GM18868 (cell line): ENCODE measurements around the gene BIRC7.
"Not testable (repeated sequence)": the region's sequence is repeated elsewhere in the genome, so short reads cannot be mapped to it uniquely, and the experiment has no call there.

Experiments used
- ATAC-seq: cut with Tn5 transposase; IDR thresholded peaks from one replicate; pipeline ENCODE4 v1.9.1; 2021; ENCODE audit warnings: mild to moderate bottlenecking, moderate library complexity; ENCODE audit not compliant: unreplicated experiment

Gene BIRC7

DNA sequence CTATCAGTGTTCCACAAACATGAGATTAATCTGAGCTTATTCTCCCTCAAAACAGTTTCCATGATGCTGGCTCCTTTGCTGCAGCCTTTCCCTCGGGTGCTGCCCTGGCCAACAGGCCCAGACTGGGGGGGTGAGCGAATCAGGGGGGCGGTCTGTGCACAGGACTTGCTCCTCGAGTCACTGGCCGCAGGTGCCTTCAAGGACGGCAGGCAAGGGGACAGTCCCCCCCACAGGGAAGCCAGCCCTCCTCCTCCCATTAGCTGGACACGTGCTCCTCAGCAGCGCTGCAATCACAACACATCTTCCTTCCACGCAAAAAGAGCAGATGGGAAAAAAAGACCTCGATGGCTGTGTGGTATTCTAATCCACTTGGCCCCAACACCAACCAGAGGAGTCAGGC is 29.8 kb upstream of the BIRC7 start:
- no peak for ATAC-seq

DNA sequence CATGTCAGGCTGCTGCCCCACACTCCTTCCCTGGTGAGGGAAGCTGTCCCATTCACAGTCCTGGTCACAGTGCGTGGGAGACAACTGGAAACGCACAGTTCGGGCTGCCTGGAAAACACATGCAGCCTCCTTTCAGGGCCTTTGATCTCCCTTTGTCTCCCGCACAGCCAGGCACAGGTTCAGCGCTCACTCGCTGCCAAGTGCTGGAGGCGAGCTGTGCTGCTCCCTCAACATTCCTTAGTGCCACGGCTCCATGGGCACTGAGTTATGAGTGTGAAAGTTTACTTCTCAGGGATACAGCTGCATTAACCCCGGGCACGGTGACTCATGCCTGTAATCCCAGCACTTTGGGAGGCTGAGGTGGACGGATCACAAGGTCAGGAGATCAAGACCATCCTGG is 28.8 kb upstream of the BIRC7 start:
- ATAC-seq = no peak

DNA sequence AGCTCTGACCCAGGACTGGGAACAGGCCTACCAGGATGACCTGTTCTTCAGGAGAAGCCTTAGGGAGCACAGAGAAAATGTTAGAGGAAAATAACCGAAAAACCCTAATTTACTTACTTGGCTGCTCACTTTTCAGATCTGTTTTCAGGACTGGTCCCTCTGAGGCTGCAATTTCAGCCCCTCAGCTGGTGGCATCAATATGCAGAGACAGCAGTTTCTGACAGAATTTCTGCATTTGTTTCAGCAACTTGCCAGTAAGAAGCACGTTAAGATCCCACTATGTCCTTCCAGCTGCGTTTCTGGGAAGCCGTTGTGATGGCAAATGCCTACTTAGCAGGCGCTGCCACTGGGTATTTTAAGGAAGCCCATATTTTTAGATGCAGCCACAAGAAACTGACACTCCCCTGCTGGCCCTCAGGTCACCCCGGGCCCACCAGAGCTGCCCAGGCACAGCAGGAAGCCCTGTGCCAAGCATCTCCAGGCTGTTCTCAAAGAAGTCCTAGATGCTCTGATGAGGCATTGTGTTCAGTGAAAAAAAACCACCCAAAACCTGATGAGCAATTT is 27.3 kb upstream of the BIRC7 start:
- no peak for ATAC-seq

DNA sequence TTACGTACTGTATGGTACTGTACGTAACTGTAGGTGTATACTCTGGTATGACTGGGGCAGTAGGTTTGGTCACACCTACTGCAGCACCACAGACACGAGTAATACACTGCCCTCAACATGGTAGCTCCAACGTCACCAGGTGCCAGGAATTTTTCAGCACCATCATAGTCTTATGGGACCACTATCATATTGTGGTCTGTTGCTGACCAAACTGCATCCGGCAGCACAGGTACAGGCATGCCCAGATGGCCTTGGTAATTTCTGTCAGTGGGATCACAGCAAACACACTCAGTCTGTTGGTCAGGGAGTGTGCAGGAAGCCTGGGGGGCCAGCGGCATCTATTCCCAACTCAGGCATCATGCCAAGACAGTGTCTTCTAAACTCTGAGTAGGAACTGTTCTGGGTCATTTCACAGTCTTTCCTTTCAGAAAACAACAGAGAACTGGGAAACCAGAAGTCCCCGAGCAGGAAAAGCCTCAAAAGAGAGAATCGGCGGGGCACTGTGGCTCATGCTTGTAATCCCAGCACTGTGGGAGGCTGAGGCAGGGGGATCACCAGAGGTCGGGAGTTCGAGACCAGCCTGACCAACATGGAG is 25.6 kb upstream of the BIRC7 start:
- ATAC-seq = no peak

DNA sequence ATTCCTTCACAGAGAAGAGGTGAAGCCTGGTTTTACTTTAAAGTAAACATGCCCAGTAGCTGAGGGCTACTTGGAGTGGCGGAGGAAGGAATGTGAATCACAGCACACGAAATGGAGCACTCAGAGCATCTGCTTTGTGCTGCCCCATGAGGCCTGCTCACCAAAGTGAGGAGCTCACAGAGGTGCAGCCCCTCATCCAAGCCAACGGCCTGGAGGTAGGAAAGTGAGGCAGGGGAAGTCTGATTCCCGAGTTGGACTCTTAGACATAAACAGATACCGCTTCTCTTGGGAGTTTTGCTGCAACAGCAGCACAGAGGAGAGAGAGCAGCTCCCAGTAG is 23.3 kb upstream of the BIRC7 start:
- ATAC-seq = no peak

DNA sequence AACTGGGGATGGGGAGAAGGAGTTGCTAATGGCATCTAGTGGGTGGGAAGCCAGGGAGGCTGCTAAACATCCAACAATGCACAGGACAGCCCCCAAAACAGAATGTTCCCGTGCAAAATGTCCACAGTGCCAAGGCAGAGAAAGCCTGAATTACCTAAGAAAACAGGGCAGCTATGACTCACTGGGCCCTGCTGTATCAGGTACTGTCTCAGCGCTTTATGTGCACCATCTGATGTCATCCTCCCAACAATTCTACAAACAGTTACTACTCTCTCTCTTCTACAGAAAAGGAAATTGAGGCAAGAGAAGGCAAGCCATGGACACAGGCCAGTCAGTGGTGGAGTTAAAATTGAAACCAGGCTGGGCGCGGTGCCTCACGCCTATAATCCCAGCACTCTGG is 22.9 kb upstream of the BIRC7 start:
- ATAC-seq = no peak

DNA sequence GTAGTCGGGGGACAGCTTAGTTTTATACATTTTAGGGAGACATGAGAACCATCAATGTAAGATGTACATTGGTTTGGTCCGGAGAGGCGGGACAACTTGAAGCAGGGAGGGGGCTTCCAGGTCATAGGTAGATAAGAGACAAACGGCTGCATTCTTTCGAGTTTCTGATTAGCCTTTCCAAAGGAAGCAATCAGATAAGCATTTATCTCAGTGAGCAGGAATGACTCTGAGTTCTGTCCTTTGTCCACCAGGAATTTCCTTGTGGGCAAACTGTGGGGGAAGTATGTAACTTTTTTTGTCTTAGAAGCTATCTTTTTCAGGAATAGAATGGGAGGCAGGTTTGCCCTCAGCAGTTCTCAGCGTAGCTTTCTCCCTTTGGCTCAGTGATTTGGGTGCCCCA is 21.2 kb upstream of the BIRC7 start:
- no peak for ATAC-seq

DNA sequence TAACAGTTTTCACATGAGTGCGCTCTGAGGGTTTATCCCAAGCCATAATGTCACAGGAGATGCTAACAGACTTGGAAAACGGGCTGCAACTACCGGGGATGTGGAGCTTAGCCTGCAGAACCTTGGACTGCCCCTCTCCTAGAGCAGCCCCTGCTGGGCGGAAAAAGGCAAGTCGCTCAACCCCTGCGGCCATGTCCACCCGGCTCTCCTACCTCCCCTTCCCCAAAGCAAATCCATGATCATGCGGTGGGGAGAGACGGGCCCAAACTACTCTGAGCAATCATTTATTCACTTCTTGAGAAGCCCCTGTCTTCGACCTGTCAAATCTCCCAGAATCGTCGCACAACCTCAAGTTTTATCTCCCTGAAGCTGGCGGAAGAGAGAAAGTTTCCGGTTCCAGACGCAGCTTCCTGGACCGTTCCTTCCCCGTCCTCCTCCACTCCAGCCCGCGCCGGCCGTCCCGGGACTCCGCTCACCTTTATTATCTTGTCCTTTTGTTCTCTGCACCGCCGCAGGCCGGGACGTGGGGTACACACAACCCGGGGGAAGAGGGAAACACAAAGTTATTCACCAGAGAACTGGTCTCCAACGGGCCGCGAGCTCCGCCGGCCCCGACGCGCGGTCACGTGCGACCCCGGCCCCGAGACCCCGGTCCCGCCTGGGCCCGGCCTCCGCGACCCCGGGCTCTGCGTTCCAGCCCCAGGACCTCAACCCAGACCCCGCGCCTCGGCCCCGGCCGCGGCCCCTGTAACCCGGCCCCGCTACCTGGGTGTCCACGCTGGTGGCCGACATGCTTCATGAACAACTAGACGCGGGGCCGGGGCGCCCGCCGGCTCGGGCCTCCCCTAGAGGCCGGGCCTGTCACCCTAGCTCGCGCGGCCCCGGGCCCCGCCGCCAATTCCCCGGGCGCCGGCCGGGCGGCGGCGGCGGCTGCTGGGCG is 20.3 kb upstream of the BIRC7 start:
- ATAC-seq = peak; percentile 6

DNA sequence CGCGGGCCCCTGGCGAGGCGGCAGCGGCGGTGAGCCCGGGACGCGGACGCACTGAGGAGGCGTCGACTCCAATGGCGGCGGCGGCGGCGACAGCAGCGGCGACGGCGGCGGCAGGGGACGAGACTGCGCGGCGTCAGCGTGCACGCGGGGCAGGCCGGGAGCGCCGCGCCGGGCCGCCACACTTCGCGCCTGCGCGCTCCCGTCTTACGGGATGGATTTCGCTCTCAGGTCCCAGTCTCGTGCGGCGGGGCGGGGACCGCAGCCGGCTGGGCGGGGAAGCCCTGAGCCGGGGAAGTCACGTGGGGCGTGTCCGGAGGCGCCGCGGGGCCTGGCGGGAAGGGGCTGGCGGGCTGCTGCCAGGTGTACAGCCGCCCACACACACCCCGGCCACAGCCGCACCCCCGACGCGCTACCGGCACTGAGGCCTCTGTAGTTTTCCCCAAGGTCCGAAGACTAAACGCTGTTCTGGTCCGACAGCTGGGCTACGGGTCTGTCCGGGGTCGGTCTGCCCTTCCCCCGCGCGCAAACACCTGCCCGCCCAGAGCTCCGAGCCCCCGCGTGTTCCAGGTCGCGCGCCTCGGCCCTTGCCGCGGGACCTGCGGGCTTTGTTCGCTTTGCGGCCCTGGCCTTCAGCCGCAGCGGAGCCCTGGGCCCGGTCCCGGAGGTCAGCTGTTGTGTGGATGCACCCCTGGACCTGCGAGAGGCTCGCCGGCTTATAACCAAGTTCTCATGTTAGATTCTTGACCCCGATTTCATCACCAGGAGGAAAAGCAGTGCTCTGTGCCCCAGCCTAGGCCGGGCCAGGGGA is 19.5 kb upstream of the BIRC7 start, which contains the start of gene YTHDF1:
Gene YTHDF1 (minus strand): TSS at position 91 of the 808 bp plus-strand sequence. CDS start 239 bp downstream, outside the sequence.
- ATAC-seq = peak; percentile 87

DNA sequence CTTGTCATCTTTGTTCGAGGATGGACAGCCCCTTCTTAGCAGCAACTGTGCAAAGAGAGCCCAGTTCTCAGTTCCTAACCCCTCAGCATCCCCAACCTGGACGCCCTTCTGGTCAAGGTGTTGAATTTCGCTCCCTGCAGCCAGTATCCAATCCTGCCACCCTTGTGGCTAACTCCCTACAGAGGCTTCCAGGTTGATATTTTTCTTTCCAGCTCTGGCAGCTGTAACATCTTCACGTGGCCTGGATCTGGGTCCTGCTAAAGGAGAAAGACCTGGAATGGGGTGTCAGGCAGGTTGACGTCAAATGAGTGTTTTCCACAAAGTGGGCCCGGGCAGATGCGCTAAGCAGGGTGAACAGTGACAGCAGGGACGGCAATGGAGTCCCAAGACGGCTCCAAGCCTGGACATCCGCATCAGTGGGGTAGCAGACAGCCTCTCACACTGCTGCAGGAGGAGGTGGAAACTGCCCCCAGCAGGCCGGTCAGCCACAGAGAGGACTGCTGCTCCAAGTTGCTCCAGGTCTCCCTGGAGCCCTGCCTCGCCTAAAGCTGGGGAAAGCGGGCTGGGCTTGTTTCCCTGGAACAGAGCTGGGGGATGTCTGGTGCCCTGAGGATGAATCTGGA is 18.7 kb upstream of the BIRC7 start:
- ATAC-seq = no peak

DNA sequence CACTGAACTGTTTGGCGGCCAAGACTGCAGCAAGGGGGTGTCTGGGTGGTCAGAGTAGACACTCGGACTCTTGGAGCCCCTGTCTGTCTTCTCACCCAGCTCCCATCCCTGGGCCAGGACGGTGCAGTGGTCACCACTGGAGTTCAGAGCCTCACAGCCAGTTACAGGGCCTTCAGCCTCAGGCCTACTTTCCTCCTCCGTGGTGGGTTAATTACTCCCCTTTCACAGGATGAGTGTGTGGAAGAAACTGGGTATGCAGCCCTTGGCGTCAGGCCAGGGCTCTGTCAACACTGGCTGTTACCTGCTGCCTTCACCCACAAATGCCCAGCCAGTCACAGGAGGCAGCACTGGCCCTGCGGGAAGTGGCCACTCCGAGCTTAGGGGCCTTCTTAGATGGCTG is 18.0 kb upstream of the BIRC7 start:
- no peak for ATAC-seq

DNA sequence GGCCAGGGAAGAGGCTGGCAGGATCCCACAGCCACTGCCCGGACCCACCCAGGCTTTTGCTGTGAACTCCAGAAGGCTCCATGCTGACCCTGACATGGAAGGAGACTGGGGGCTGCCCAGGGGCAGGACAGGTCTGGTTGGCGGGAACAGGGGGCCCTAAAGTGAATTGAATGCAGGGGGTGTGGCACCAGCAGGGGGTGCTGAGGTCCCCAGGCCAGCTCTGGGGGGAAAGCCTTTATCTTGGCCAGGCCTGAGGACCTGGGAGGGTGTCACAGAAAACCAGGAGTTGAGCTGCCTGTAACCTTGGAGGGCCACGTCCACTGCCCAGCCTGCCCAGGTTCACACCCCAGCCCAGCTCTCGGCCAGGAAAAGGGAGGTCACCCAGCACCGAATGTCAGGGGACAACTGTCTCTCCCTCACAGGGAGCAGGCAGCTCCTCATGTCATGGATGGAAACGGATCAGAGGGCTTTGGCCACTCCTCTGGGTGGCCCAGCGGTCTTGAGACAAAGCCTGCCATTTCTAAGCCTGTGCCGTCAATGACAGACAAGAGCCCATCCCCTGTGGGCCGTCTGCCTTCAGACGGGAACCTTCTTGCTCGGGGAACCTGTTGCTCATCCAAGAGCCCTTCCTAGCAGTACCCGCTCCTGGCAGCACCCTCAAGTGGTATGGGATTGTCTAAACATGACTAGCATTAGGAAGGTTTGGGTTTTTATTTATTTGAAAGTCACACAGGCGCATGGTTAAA is 16.8 kb upstream of the BIRC7 start:
- no peak for ATAC-seq

DNA sequence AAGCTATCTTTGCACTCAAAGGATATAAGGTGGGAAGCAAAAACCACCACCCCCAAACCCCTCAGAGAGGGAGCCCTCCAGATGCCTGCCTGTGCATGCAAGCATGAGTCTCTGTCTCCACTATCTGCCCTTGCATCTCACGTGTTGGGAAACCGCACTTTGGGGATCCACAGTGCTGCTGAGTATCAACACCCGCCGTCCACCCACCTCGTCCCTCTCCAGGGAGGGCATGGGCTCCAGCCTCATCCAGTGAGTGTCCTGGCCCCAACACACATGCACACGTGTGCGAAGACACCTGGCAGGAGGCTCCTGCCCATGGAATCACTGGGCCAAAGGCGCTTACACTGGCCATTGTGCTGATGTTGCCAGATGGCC is 16.3 kb upstream of the BIRC7 start:
- no peak for ATAC-seq

DNA sequence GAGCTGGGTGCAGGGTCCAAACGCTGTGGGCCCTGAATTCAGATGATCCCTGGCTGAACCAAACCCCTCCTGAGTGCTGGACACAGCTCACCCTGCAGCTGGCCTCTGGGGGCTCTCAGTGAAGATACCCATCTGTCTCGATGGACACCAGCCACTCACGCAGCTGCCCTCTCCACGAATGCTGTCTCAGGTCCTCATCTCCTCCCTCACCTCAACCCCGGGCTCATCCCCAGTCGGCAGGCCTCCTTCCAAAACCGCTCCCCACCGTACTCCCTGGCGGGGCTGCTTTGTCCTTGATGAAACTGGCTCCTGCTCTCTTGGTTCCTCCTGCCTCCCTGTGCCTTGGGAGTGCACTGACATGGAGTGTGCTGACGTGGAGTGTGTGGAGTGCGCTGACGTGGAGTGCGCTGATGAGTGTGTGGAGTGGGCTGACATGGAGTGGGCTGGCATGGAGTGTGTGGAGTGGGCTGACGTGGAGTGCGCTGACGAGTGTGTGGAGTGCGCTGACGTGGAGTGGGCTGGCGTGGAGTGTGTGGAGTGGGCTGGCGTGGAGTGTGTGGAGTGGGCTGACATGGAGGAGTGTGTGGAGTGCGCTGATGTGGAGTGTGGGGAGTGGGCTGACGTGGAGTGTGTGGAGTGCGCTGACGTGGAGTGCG is 15.7 kb upstream of the BIRC7 start:
- no peak for ATAC-seq

DNA sequence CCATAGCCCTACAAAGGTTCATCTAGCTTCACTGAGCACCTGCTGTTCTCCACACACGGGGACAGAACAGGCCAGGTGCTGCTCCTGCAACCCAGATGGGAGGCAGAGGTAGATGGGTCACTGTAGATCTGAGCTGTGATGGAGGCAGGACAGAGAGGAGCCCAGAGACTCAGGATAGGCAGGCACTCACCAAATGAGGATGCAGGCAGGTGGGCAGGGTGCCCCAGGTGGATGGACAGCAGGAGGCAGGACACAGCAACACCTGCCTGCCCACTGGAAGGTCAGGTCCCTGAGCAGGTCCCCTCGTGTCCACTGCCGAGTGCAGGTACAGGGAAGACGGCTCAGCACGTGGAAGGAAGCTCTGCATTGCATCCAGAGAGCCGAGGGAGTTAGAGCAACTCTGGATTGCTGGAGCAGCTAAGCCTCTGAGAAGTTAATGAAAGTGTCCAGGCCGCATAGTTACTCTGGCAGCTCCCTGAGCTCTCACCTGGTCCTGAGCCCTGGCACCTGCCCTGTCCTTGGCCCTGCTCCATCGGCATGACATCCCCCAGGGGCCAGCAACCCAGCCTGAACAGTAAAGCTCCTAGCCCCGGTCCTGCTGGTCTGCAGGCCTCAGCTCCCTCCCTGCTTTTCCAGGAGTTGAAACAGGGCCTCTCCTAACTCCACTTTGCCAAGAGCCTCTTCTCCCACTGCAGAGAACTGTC is 14.9 kb upstream of the BIRC7 start:
- no peak for ATAC-seq

DNA sequence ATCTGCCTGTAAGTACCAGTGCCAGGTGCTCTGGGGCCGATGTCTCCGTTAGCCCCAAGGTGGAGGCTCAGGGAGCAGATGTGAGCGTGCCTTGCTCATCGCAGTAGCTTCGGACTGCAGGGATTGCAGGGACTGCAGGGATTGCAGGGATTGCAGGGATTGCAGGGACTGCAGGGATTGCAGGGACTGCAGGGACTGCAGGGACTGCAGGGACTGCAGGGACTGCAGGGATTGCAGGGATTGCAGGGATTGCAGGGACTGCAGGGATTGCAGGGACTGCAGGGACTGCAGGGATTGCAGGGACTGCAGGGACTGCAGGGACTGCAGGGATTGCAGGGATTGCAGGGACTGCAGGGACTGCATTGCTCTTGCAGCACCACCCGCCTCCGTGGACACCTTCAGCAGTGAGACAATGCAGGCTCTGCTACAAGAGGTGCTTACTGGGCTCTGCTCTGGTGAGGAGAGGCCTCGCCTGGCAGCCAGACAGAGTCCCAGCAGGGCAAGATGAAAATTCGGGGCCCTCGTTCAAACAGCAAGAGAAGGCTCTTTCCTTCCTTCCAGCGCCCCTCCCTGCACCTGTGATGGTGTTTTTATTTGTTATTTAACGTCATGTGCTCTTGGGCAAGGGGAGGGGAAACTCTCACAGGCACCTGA is 14.2 kb upstream of the BIRC7 start:
- ATAC-seq = not testable (repeated sequence)

DNA sequence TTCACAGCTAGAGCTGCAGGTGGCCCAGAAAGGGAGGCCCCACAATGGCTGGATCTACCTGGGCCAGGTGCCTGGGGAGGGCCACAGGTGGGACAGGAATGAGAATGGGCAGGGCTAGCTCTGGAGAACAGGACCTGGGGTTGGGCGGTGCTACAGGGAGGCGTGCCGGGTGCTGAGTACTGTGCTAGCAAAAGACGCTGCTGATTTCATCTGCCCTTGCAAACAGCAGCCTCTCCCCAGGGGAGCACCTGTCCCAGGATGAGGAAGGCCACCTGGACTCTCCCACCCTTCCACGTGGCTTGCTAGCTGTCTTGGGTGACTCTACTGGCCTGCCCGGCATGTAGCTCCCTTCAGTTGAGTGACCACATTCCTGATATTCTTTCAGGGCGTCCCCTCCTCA is 13.2 kb upstream of the BIRC7 start:
- ATAC-seq = no peak

DNA sequence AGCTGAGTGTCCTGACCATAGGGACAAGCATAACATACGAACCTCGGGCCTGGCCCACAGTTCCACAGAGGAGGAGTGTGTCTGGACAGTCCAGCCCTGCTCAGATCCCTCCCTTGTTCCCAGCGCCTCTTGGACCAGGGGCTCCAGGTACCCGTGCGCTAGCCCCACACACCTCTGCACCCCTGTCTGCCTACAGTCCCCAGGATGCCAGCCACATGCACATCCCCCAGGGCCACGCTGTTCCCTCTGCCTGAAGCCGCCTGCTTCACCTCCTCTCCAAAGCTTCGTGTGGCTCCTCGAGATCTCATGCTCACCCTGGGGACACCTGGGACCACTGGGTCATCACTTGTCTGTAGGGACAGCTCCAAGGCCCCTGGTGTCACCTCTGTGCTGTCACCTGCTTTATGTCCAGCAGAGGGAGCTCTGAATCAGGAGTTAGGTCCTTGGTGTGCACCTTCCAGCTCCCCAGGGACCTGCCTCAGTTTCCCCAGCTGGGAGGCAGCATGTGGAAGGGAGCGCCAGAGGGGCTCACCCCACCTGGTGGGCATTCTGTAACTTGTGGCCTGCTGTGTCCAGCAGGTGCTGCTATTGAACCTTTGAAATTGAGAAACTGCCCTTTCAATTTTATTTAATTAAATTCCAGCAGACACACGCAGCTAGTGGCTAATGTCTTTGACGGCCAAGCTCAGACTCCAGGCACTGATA is 12.4 kb upstream of the BIRC7 start:
- no peak for ATAC-seq
